IMR-90 (cell line): ENCODE data around the gene IQUB. TPM values are rescaled to one million over a fixed set of nuclear protein-coding genes. Genes with fewer than 3 reads are reported as not detected.
A peak's percentile ranks its signal among the peaks of the same experiment; 100 is the strongest.

Experiments used
- ATAC-seq: fragments of 200-7000 bp; cut with Tn5 transposase; 2 replicates; pipeline ENCODE4 v1.9.1; 2020; ENCODE audit warnings: low read depth, mild to moderate bottlenecking, moderate library complexity
- BruUV-seq: library from RNA; stranded (reverse); fragments of 400-500 nt; replicated peaks from 2 replicates; lab custom pipeline; 2021; lab: Mats Ljungman, UMichigan
- CTCF ChIA-PET: fragments of 300-600 bp; formaldehyde crosslinking; extraction: SDS; loops from one replicate; lab custom pipeline; 2021; ENCODE audit warnings: antibody characterized with exemption; lab: Yijun Ruan, JAX
- POLR2A ChIA-PET: fragments of 300-600 bp; sonication (Branson Sonifier 250); formaldehyde crosslinking; loops from one replicate; lab custom pipeline; 2022; ENCODE audit warnings: antibody characterized with exemption; ENCODE audit not compliant: unreplicated experiment; lab: Charles Lee
- DNase-seq: peaks from one replicate; pipeline ENCODE4 v3.0.0; 2013
- H2AFZ ChIP-seq: replicated peaks from 2 replicates; pipeline ENCODE3; 2013; ENCODE audit warnings: low read length, mild to moderate bottlenecking; ENCODE audit not compliant: poor library complexity
- H2AK5ac ChIP-seq: 2 replicates; pipeline ENCODE4 v1.6.1; 2013; ENCODE audit warnings: low read depth, low read length, inconsistent platforms
- H2AK9ac ChIP-seq: replicated peaks from 2 replicates; pipeline ENCODE3; 2013; ENCODE audit warnings: mild to moderate bottlenecking, low read depth, low read length, moderate library complexity; ENCODE audit not compliant: poor library complexity
- H2BK120ac ChIP-seq: 2 replicates; pipeline ENCODE4 v1.6.1; 2013; ENCODE audit warnings: low read depth, low read length, inconsistent platforms
- H2BK15ac ChIP-seq: 3 replicates; pipeline ENCODE4 v1.6.1; 2013; ENCODE audit warnings: low read depth, low read length, inconsistent platforms
- H2BK20ac ChIP-seq: 2 replicates; pipeline ENCODE4 v1.6.1; 2013; ENCODE audit warnings: low read depth, mild to moderate bottlenecking, inconsistent platforms, low read length, moderate library complexity
- H2BK5ac ChIP-seq: 2 replicates; pipeline ENCODE4 v1.6.1; 2013; ENCODE audit warnings: mild to moderate bottlenecking, low read depth, low read length, inconsistent platforms; ENCODE audit not compliant: poor library complexity, severe bottlenecking
- H3K14ac ChIP-seq: replicated peaks from 2 replicates; pipeline ENCODE4 v1.6.1; 2013; ENCODE audit warnings: low read depth, low read length, inconsistent platforms
- H3K18ac ChIP-seq: 2 replicates; pipeline ENCODE4 v1.6.1; 2013; ENCODE audit warnings: low read depth, low read length, control low read depth
- H3K23ac ChIP-seq: 2 replicates; pipeline ENCODE4 v1.6.1; 2013; ENCODE audit warnings: low read depth, low read length, inconsistent platforms
- H3K27ac ChIP-seq: 2 replicates; pipeline ENCODE4 v1.5.1; 2013; ENCODE audit warnings: mild to moderate bottlenecking, control low read depth, low read length; ENCODE audit not compliant: insufficient read depth
- H3K27me3 ChIP-seq: 2 replicates; pipeline ENCODE4 v1.6.1; 2013; ENCODE audit warnings: low read length; ENCODE audit not compliant: control insufficient read depth, insufficient read depth
- H3K36me3 ChIP-seq: 2 replicates; pipeline ENCODE4 v1.6.1; 2013; ENCODE audit warnings: low read length, mixed read lengths; ENCODE audit not compliant: control insufficient read depth, insufficient read depth
- H3K4ac ChIP-seq: 2 replicates; pipeline ENCODE4 v1.6.1; 2013; ENCODE audit warnings: low read depth, low read length, inconsistent platforms
- H3K4me1 ChIP-seq: 2 replicates; pipeline ENCODE4 v1.6.1; 2013; ENCODE audit warnings: low read length, mixed read lengths; ENCODE audit not compliant: control insufficient read depth, insufficient read depth
- H3K4me2 ChIP-seq: 2 replicates; pipeline ENCODE4 v1.6.1; 2013; ENCODE audit warnings: low read depth, mild to moderate bottlenecking, control low read depth, low read length, moderate library complexity
- H3K4me3 ChIP-seq: 2 replicates; pipeline ENCODE4 v1.5.1; 2013; ENCODE audit warnings: low read depth, mild to moderate bottlenecking, control low read depth, low read length, moderate library complexity; ENCODE audit not compliant: insufficient read depth
- H3K56ac ChIP-seq: 2 replicates; pipeline ENCODE4 v1.6.1; 2013; ENCODE audit warnings: low read length, inconsistent platforms; ENCODE audit not compliant: insufficient read depth; ENCODE audit errors: extremely low read depth
- H3K79me1 ChIP-seq, 2 experiments: 2 replicates each; pipeline ENCODE4 v1.6.1; 2013; ENCODE audit warnings: low read length in 2 of 2, inconsistent platforms in 1 of 2, low read depth in 1 of 2
- H3K9ac ChIP-seq: 2 replicates; pipeline ENCODE4 v1.6.1; 2013; ENCODE audit warnings: low read depth, low read length, control low read depth
- H3K9me1 ChIP-seq: 2 replicates; pipeline ENCODE4 v1.6.1; 2013; ENCODE audit warnings: low read length, inconsistent platforms; ENCODE audit not compliant: insufficient read depth
- H3K9me3 ChIP-seq: 2 replicates; pipeline ENCODE4 v1.6.1; 2013; ENCODE audit warnings: low read length; ENCODE audit not compliant: control insufficient read depth, insufficient read depth
- H4K20me1 ChIP-seq: 2 replicates; pipeline ENCODE4 v1.6.1; 2013; ENCODE audit warnings: low read length, inconsistent platforms; ENCODE audit not compliant: insufficient read depth
- H4K5ac ChIP-seq: 2 replicates; pipeline ENCODE4 v1.6.1; 2013; ENCODE audit warnings: mild to moderate bottlenecking, low read depth, low read length, control low read depth
- H4K8ac ChIP-seq, 2 experiments: 2 replicates each; pipeline ENCODE4 v1.6.1; 2013; ENCODE audit warnings: low read depth in 2 of 2, low read length in 2 of 2, control low read depth in 1 of 2, inconsistent platforms in 1 of 2
- H4K91ac ChIP-seq: 2 replicates; pipeline ENCODE4 v1.6.1; 2013; ENCODE audit warnings: low read depth, low read length, inconsistent platforms; ENCODE audit not compliant: insufficient read depth
- BHLHE40 ChIP-seq: fragments of 150-350 bp; IDR thresholded peaks from 2 replicates; pipeline ENCODE4 v1.6.1; 2016; ENCODE audit warnings: mild to moderate bottlenecking, low read depth, low read length
- CEBPB ChIP-seq: IDR thresholded peaks from 2 replicates; pipeline ENCODE4 v1.6.1; 2012; ENCODE audit warnings: low read depth, low read length, improper control_type of control experiment
- WGBS, 2 experiments: methylation state at CpG; one replicate each; pipeline versions ENCODE4 v1.1.5 to v1.1.7; 2013; ENCODE audit warnings: missing lambda C conversion rate in 2 of 2; ENCODE audit not compliant: insufficient read length in 1 of 2; ENCODE audit errors: extremely low coverage in 2 of 2; 5-methylcytosine and 5-hydroxymethylcytosine counted together
- dilution Hi-C: fragments of 300-500 bp; cut with HindIII; formaldehyde crosslinking; loops from one replicate; pipeline ENCODE4 v1.14.3; 2018; ENCODE audit warnings: low sequenced_read_pairs; ENCODE audit not compliant: unreplicated experiment
- in situ Hi-C: fragments of 300-500 bp; cut with MboI; formaldehyde crosslinking; loops from 3 replicates; pipeline ENCODE4 v1.14.3; 2019; ENCODE audit warnings: low sequenced_read_pairs, inconsistent platforms, mixed read lengths
- intact Hi-C: fragments of 100-400 bp; cut with micrococcal nuclease; formaldehyde crosslinking; loops from 2 replicates; pipeline ENCODE4 v1.10.0; 2022
- polyA plus RNA-seq, 3 experiments: library from polyadenylated mRNA; depleted of rRNA; stranded (reverse); fragments of >200 nt; gene quantifications; 2 replicates each; pipeline ENCODE4 v1.2.3, GENCODE V29; 2012; ENCODE audit warnings: low replicate concordance in 1 of 3
- total RNA-seq: library from RNA; depleted of rRNA; stranded (reverse); fragments of >200 nt; gene quantifications from 2 replicates; pipeline ENCODE4 v1.2.3, GENCODE V29; 2012

IQUB gene
- total and polyA plus RNA-seq, 2 of the 4 experiments (the other 2 are of a cell fraction) = 0.05 to 0.18 TPM

- CTCF ChIA-PET = interaction anchor here (0.9 kb wide), 1 partner anchor 80 kb away, joined by 3 read pairs; no protein-coding TSS in a partner anchor
- in situ Hi-C loops = no loop called here
Measured at GRCh38 chr7:123573896-123574467, 39.6 kb upstream of the IQUB start.

More at GRCh38 chr7:123573896-123574467, 39.6 kb upstream of the IQUB start:
- no peaks in the 10 kb centered on the region for H3K9me3 ChIP-seq
- H3K14ac ChIP-seq = no peak overlapping the region
- no peak overlapping the region for H4K8ac ChIP-seq
- H4K20me1 ChIP-seq = no peaks in the 10 kb centered on the region
- no peak overlapping the region for H3K27ac ChIP-seq
- H2AK5ac ChIP-seq = no peak overlapping the region
- no peak overlapping the region for H2AFZ ChIP-seq
- H2AK9ac ChIP-seq = no peak overlapping the region
- H3K79me1 ChIP-seq = no peaks in the 10 kb centered on the region
- no peak overlapping the region for H3K23ac ChIP-seq
- H2BK5ac ChIP-seq = no peak overlapping the region
- no peaks in the 10 kb centered on the region for H3K36me3 ChIP-seq
- no peak overlapping the region for H2BK20ac ChIP-seq
- no peaks in the 10 kb centered on the region for H3K9me1 ChIP-seq
- H2BK15ac ChIP-seq = no peak overlapping the region
- no peak overlapping the region for H2BK120ac ChIP-seq
- H3K4ac ChIP-seq = no peak overlapping the region
- no peak overlapping the region for H3K4me2 ChIP-seq
- no peaks in the 10 kb centered on the region for H3K27me3 ChIP-seq
- no TSS peak for BruUV-seq
- TF ChIP-seq BHLHE40 (no peak), CEBPB (peak; percentile 35; the same call in 1 of the 2 replicates)
- ATAC-seq = no peak
- POLR2A ChIA-PET = no interaction called here
- no peaks in the 10 kb centered on the region for H3K4me1 ChIP-seq
- no peak overlapping the region for H4K91ac ChIP-seq
- no CpG with 5 or more reads among the region's 2 CpGs for WGBS, 2 experiments
- intact Hi-C loops = no loop called here
- no peak overlapping the region for H3K18ac ChIP-seq
- no peak overlapping the region for H3K56ac ChIP-seq
- no peak overlapping the region for H3K4me3 ChIP-seq
- H4K5ac ChIP-seq = no peak overlapping the region
- dilution Hi-C loops = no loop called here
- DNase-seq = no peak
- no peak overlapping the region for H3K9ac ChIP-seq
